Measurements from ENCODE around the gene PRKAG1. TPM values are rescaled to one million over a fixed set of nuclear protein-coding genes. Genes with fewer than 3 reads are reported as not detected.

Gene PRKAG1
- total RNA-seq, 1 experiment from 2014 or later = 41.6 TPM

GRCh38 chr12:48967991-48968390 lies 50.6 kb downstream of the PRKAG1 start:
- POLR2A ChIA-PET = no interaction called here
- DNase-seq (ENCODE audit: low spot score) (no peak), ATAC-seq (no peak)
- no peaks in the 10 kb centered on the region for H3K36me3 Mint-ChIP-seq
- TF ChIP-seq, protein P1, sequence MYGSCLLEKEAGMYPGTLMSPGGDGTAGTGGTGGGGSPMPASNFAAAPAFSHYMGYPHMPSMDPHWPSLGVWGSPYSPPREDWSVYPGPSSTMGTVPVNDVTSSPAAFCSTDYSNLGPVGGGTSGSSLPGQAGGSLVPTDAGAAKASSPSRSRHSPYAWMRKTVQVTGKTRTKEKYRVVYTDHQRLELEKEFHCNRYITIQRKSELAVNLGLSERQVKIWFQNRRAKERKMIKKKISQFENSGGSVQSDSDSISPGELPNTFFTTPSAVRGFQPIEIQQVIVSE (CRISPR knock-in tag; IDR thresholded peaks at IDR 0.05; ENCODE audit: borderline replicate concordance) = no peak
- TF ChIP-seq GRHL2 (CRISPR knock-in tag; IDR thresholded peaks at IDR 0.05; ENCODE audit: insufficient replicate concordance, severe bottlenecking) = no peak
- no peak for TF ChIP-seq RORB (CRISPR knock-in tag; IDR thresholded peaks at IDR 0.05)
- TF ChIP-seq EMX1 (CRISPR knock-in tag; IDR thresholded peaks at IDR 0.05) = no peak
- TF ChIP-seq HMGXB4 (CRISPR knock-in tag; IDR thresholded peaks at IDR 0.05) = no peak
- TF ChIP-seq, protein P2, sequence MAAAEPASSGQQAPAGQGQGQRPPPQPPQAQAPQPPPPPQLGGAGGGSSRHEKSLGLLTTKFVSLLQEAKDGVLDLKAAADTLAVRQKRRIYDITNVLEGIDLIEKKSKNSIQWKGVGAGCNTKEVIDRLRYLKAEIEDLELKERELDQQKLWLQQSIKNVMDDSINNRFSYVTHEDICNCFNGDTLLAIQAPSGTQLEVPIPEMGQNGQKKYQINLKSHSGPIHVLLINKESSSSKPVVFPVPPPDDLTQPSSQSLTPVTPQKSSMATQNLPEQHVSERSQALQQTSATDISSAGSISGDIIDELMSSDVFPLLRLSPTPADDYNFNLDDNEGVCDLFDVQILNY (CRISPR knock-in tag; IDR thresholded peaks at IDR 0.05) = no peak
- TF ChIP-seq ESRRA (CRISPR knock-in tag; IDR thresholded peaks at IDR 0.05; ENCODE audit: borderline replicate concordance) = no peak
- no peak for TF ChIP-seq TP53 (CRISPR knock-in tag; IDR thresholded peaks at IDR 0.05)
- TF ChIP-seq JUN (CRISPR knock-in tag; IDR thresholded peaks at IDR 0.05) = no peak
- TF ChIP-seq ZNF121 (CRISPR knock-in tag; IDR thresholded peaks at IDR 0.05) = no peak
- TF ChIP-seq, protein P3, sequence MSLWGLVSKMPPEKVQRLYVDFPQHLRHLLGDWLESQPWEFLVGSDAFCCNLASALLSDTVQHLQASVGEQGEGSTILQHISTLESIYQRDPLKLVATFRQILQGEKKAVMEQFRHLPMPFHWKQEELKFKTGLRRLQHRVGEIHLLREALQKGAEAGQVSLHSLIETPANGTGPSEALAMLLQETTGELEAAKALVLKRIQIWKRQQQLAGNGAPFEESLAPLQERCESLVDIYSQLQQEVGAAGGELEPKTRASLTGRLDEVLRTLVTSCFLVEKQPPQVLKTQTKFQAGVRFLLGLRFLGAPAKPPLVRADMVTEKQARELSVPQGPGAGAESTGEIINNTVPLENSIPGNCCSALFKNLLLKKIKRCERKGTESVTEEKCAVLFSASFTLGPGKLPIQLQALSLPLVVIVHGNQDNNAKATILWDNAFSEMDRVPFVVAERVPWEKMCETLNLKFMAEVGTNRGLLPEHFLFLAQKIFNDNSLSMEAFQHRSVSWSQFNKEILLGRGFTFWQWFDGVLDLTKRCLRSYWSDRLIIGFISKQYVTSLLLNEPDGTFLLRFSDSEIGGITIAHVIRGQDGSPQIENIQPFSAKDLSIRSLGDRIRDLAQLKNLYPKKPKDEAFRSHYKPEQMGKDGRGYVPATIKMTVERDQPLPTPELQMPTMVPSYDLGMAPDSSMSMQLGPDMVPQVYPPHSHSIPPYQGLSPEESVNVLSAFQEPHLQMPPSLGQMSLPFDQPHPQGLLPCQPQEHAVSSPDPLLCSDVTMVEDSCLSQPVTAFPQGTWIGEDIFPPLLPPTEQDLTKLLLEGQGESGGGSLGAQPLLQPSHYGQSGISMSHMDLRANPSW (CRISPR knock-in tag; conservative IDR thresholded peaks at IDR 0.05; ENCODE audit: low read depth) = no peak
- no peak for TF ChIP-seq ZNF232 (CRISPR knock-in tag; IDR thresholded peaks at IDR 0.05)
- TF ChIP-seq E2F1 (CRISPR knock-in tag; IDR thresholded peaks at IDR 0.05) = no peak
- TF ChIP-seq FOXP4 (CRISPR knock-in tag; IDR thresholded peaks at IDR 0.05) = no peak
- no peak for TF ChIP-seq AR (CRISPR knock-in tag; IDR thresholded peaks at IDR 0.05)
- no peak for TF ChIP-seq MYBL2 (CRISPR knock-in tag; IDR thresholded peaks at IDR 0.05)
- no peak for TF ChIP-seq TEAD1 (CRISPR knock-in tag; IDR thresholded peaks at IDR 0.05)
- TF ChIP-seq ARID4B (CRISPR knock-in tag; IDR thresholded peaks at IDR 0.05; ENCODE audit: borderline replicate concordance) = no peak
- TF ChIP-seq ZNF263 (CRISPR knock-in tag; IDR thresholded peaks at IDR 0.05; ENCODE audit: low read depth) = no peak
- TF ChIP-seq ETV6 (CRISPR knock-in tag; IDR thresholded peaks at IDR 0.05) = no peak
- no peaks in the 10 kb centered on the region for H3K9me3 Mint-ChIP-seq
- H3K27me3 Mint-ChIP-seq (ENCODE audit: low read depth) = peaks cover 68% of the 10 kb centered on the region
- peaks cover 67% of the 10 kb centered on the region for H3K4me1 Mint-ChIP-seq
- H3K4me3 Mint-ChIP-seq = no peak overlapping the region
- H3K27ac Mint-ChIP-seq = no peak overlapping the region
- CTCF ChIA-PET = interaction anchor here (0.6 to 11.0 kb wide), 12 partner anchors 10 to 215 kb away, joined by 3 to 164 read pairs (median 12); partner anchors contain the start of genes ARF3, DDN and WNT1
